NOMO-1 (cell line): ENCODE data around the gene VASH2.

Experiments
- DNase-seq, 2 experiments: peaks; one replicate each; lab custom pipeline; 2025; ENCODE audit not compliant: unreplicated experiment in 2 of 2; lab: John Stamatoyannopoulos, UW

Gene VASH2

GRCh38 chr1:212928323-212929291 is 21.7 kb upstream of the VASH2 start:
- DNase-seq = no peak

DNA sequence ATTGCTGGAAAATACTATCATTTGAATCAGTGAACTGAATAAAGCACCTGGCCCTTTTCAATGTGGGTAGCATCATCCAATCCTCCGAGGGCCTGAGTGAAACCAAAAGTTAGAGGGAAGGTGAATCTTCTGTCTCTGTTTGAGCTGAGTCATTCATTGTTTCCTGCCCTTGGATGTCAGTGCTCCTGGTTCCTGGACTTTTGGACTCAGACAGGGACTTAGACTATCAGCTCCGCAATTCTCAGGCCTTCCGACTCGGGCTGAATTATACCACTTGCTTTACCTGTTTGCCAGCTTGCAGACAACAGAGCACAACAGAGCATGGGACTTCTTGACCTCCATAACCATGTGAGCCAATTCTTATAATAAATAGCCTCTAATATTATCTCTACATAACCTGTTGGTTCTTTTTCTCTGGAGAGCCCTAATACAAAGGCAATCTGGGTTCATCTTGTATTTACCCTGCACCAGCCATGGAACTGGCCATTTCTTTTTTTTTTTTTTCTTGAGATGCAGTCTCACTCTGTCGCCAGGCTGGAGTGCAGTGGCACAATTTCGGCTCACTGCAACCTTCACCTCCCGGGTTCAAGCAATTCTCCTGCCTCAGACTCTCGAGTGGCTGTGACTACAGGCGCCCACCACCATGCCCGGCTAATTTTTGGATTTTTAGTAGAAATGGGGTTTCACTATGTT is 19.2 kb upstream of the VASH2 start:
- no peak for DNase-seq

- DNase-seq = no peak
Observed at GRCh38 chr1:212933815-212934471, 16.4 kb upstream of the VASH2 start.

- DNase-seq = no peak
Observed at GRCh38 chr1:212935387-212935981, 14.9 kb upstream of the VASH2 start.

- no peak for DNase-seq
Observed at GRCh38 chr1:212937034-212937433, 13.3 kb upstream of the VASH2 start.

DNA sequence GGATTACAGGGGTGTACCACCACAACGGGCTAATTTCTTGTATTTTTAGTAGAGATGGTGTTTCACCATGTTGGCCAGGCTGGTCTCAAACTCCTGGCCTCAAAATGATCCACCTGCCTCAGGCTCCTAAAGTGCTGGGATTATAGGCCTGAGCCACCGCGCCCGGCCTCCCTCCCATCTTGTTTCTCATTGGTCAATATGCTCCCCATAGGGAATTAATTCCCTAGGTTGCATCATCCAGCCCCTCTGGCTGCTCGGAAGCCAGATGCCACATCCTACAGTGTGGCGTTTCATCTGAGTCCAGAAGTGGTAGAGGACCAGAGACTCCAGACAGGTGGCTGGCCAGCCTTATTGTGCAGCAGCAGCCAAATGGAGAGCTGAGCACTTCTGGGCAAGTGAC is 11.5 kb upstream of the VASH2 start:
- no peak for DNase-seq

GRCh38 chr1:212941452-212941851 is 8.9 kb upstream of the VASH2 start:
- DNase-seq = no peak

GRCh38 chr1:212942679-212943392 is 7.5 kb upstream of the VASH2 start:
- no peak for DNase-seq

- DNase-seq = no peak
Observed at GRCh38 chr1:212943393-212943710, 7.0 kb upstream of the VASH2 start.

GRCh38 chr1:212944229-212944901 is 6.0 kb upstream of the VASH2 start:
- DNase-seq = peak; percentile 50 to 70

DNA sequence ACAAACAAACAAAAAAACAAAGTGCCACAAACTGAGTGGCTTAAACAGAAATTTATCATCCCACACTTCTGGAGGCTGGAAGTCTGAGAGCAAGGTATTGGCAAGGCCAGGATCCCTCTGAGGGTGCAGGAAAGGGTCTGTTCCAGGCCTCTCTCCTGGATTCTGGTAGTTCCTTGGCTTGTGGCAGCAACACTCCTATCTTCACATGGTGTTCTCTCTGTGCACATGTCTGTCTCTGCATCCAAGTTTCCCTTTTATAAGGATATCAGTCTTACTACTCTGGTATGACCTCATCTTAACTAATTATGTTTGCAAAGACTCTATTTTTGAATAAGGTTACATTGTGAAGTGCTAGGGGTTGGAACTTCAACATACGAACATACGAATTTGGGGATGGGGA is 5.3 kb upstream of the VASH2 start:
- no peak for DNase-seq

DNA sequence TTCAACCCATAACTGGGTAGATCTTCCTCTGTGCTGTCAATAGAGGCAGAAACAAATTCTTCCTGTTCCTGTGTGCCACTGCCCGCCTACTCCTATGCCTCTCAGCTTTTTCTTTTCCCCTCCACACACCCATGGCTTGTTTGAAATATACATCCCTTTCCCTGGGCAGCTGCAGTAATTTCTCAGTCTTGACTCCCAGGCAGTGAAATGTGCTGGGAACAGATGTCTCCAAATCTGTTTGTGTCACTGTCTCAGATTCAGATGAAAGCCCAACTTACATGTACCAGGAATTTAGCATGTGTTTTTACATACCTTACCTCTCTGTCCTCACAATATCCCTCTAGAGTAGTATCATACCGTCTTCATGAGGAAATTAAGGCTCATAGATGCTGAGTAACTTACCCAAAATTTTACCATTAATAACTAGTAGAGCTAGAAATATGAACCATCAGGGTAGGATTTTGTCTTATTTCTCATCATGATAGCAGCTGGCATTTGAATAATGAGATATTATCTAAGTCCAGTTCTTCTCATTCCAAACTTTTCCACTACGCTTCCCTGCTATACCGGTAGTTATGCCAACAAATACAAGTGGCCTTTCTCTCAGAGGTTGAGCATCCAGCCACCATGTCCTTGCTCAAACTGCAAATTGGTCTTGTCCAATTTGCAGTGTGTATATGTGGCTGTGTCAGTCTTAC is 4.7 kb upstream of the VASH2 start:
- no peak for DNase-seq

GRCh38 chr1:212946872-212947271 is 3.5 kb upstream of the VASH2 start:
- no peak for DNase-seq

GRCh38 chr1:212949771-212950170 is 570 bp upstream of the VASH2 start:
- no peak for DNase-seq

DNA sequence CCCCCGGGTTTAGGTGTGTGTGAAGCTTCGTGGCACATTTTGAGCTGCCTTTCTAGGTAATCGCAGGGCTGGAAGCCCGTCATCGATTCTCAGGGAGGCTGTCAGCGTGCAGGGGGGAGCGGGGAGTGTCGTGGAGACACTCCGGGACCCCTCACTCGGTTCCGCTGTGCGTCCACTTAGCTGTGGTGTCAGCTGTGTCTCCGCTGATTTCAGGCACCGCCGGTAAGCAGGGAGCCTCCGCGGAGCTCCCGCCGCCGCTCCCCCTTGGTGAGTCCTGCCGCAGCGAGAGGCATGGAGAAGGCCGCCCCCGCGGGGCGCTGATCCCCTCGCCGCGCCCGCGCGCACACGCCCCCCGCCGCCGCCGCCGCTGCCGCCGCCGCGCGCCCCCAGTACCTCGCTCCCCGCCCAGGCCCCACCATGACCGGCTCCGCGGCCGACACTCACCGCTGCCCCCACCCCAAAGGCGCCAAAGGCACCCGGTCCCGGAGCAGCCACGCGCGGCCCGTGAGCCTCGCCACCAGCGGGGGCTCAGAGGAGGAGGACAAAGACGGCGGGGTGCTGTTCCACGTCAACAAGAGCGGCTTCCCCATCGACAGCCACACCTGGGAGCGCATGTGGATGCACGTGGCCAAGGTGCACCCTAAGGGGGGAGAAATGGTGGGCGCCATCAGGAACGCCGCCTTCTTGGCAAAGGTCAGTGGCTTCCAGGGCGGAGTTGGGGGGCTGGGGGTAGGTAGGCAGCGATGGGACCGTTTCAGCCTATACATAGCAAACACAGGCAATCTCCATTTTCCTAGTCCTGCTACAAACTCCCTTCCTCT is 995 bp downstream of the VASH2 start:
- no peak for DNase-seq

DNA sequence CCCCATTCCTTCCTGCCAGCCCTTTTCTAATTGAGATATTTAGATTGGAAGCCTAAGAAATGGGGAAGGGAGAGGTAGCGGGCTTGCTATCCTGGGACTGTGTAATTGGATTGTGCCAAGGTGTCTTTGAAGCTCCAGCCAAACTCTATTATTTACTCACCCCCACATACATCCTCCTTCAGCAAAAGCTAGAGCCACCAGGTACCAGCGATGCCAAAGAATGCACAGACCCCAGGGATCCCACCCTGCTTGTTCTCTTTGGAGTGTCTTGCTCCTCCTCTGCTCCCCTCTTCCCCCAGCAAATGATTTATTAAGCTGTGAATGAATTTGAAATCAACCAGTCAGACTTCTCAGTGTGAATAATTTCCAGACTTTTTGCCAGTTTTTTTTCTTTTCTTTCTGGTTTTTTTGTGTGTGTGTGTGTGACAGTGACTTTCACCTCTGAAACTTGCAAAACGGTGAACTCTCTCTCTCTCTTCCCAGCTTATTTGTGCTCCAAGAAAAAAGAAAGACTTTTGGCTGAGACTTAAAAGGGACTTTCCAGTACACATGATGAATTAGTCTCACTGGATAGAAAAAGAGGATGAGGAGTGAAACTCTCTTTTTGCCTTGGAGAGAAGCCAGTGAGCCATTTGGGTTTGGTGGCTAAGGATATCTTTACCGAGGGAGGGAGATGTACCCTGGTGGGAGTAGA is 1.8 kb downstream of the VASH2 start:
- DNase-seq = no peak

DNA sequence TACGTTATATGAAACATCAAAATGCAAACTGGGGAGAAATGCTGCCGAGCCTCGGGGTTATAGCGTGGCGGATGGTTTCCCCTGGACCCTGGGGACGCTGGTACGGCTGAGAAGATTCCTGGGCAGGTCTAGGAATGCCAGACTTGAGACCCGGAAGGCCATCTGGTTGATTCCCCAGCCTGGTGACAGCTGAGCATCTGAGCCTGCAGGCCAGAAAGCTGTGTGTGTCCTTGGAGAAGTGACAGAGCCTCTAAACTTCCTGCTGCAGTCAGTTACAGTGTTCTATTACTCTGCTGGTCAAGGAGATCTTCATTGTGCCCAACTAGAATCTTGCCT is 2.3 kb downstream of the VASH2 start:
- no peak for DNase-seq

DNA sequence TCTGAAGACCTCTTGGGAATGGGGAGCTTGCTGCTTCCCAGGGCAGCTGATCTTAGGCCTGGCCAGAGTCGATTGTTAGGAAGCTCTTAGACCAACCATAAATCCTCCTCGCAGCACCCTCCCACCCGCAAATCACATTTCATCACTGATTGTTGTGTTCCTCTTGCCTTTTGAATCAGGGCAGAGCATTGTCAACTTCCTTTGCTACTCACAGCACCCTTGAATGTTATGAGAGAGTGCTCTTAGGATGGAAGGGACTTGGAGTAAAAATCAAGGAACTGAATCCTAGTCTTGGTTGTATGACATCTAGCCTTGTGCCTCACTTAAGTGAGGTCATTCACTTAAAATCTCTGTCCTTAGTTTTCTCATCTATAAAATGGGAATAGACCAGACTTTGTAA is 3.0 kb downstream of the VASH2 start:
- DNase-seq = no peak
